GM12878 (cell line): ENCODE data around the gene CHIA. TPM values are rescaled to one million over a fixed set of nuclear protein-coding genes. Genes with fewer than 3 reads are reported as not detected.

Experiments
- ATAC-seq: fragments of 200-7000 bp; cut with Tn5 transposase; 3 replicates; pipeline ENCODE4 v1.9.1; 2020; ENCODE audit warnings: mild to moderate bottlenecking, moderate library complexity
- BruUV-seq: library from RNA; stranded (reverse); fragments of 400-500 nt; replicated peaks from 2 replicates; lab custom pipeline; 2021; lab: Mats Ljungman, UMichigan
- CTCF ChIA-PET: fragments of 300-600 bp; sonication (Branson Sonifier 250); formaldehyde crosslinking; extraction: SDS; loops from one replicate; lab custom pipeline; 2021; ENCODE audit warnings: inconsistent platforms; lab: Yijun Ruan, JAX
- POLR2A ChIA-PET: fragments of 350-600 bp; formaldehyde crosslinking; extraction: SDS; loops from one replicate; lab custom pipeline; 2021; ENCODE audit warnings: inconsistent platforms; lab: Charles Lee
- RAD21 ChIA-PET: fragments of 300-600 bp; sonication (Branson Sonifier 250); formaldehyde crosslinking; loops from one replicate; lab custom pipeline; 2023; ENCODE audit warnings: antibody characterized with exemption; ENCODE audit not compliant: unreplicated experiment; lab: Charles Lee
- SMC1A ChIA-PET: fragments of 300-600 bp; sonication (Branson Sonifier 250); formaldehyde crosslinking; loops from one replicate; lab custom pipeline; 2023; ENCODE audit not compliant: unreplicated experiment, uncharacterized antibody; lab: Charles Lee
- DNase-seq: peaks from one replicate; pipeline ENCODE4 v3.0.0-alpha.2; 2011; ENCODE audit warnings: low read depth, low spot score
- FAIRE-seq: peaks from 3 replicates; lab custom pipeline; 2011; peaks lifted over from hg19 to GRCh38; lab: Jason Lieb, UNC
- H2AFZ ChIP-seq: 2 replicates; pipeline ENCODE4 v1.6.0; 2011; ENCODE audit warnings: low read depth, low read length, control low read depth; ENCODE audit not compliant: control insufficient read depth
- H3K27ac ChIP-seq: 2 replicates; pipeline ENCODE4 v1.5.1; 2011; ENCODE audit warnings: control low read depth; ENCODE audit not compliant: control insufficient read depth, insufficient read depth
- H3K27me3 ChIP-seq, 2 experiments: replicated peaks in 1 of 2; 2 replicates each; pipeline versions ENCODE4 v1.6.0 to v1.6.1; 2011; ENCODE audit warnings: low read length in 1 of 2; ENCODE audit not compliant: control insufficient read depth in 2 of 2, insufficient read depth in 2 of 2
- H3K36me3 ChIP-seq, 2 experiments: 2 replicates each; pipeline ENCODE4 v1.5.1; 2011; ENCODE audit warnings: low read length in 1 of 2; ENCODE audit not compliant: control insufficient read depth in 2 of 2, insufficient read depth in 2 of 2
- H3K4me1 ChIP-seq: 2 replicates; pipeline ENCODE4 v1.6.1; 2011; ENCODE audit warnings: mild to moderate bottlenecking, low read length, moderate library complexity, mixed read lengths; ENCODE audit not compliant: control insufficient read depth, insufficient read depth
- H3K4me2 ChIP-seq: 2 replicates; pipeline ENCODE4 v1.6.0; 2011; ENCODE audit warnings: control low read depth; ENCODE audit not compliant: control insufficient read depth, insufficient read depth
- H3K4me3 ChIP-seq: fragments of 200-600 bp; sonication (generic); 2 replicates; pipeline ENCODE4 v1.5.1; 2016
- H3K79me2 ChIP-seq: 2 replicates; pipeline ENCODE4 v1.6.0; 2011; ENCODE audit warnings: low read length; ENCODE audit not compliant: control insufficient read depth, insufficient read depth
- H3K9ac ChIP-seq: 2 replicates; pipeline ENCODE4 v1.8.0; 2011; ENCODE audit warnings: low read length, control low read depth, mixed read lengths; ENCODE audit not compliant: control insufficient read depth, insufficient read depth
- H3K9me3 ChIP-seq: replicated peaks from 3 replicates; pipeline ENCODE4 v1.5.1; 2011; ENCODE audit warnings: mild to moderate bottlenecking, low read length; ENCODE audit not compliant: control insufficient read depth, insufficient read depth
- H4K20me1 ChIP-seq: 2 replicates; pipeline ENCODE4 v1.6.0; 2011; ENCODE audit not compliant: control insufficient read depth, insufficient read depth
- ATF7 ChIP-seq: fragments of 450-650 bp; IDR thresholded peaks from 2 replicates; pipeline ENCODE4 v1.6.1; 2016; ENCODE audit warnings: low read depth, mild to moderate bottlenecking
- EGR1 ChIP-seq, 2 experiments: IDR thresholded peaks; 1 replicate in 1 of 2; 2 replicates in 1 of 2; pipeline ENCODE4 v1.6.1; 2011 to 2012; ENCODE audit warnings: low read depth in 2 of 2, low read length in 2 of 2, borderline replicate concordance in 1 of 2, mild to moderate bottlenecking in 1 of 2, moderate library complexity in 1 of 2
- FOS ChIP-seq: IDR thresholded peaks from 3 replicates; pipeline ENCODE4 v1.6.1; 2011; ENCODE audit warnings: borderline replicate concordance; ENCODE audit not compliant: insufficient read length; ENCODE audit errors: extremely low read depth
- HCFC1 ChIP-seq: fragments of 150-350 bp; IDR thresholded peaks from 2 replicates; pipeline ENCODE4 v1.6.1; 2014; ENCODE audit warnings: low read length
- KAT2A ChIP-seq: conservative IDR thresholded peaks from 2 replicates; pipeline ENCODE4 v1.6.1; 2011; ENCODE audit warnings: low read depth, low read length; ENCODE audit not compliant: control insufficient read depth
- KLF5 ChIP-seq: fragments of 450-650 bp; IDR thresholded peaks from 2 replicates; pipeline ENCODE4 v1.6.1; 2014; ENCODE audit warnings: mild to moderate bottlenecking; ENCODE audit not compliant: partially characterized antibody
- LARP7 ChIP-seq: fragments of 450-650 bp; IDR thresholded peaks from 2 replicates; pipeline ENCODE4 v1.6.1; 2017; ENCODE audit warnings: mild to moderate bottlenecking
- MEF2A ChIP-seq: IDR thresholded peaks from 2 replicates; pipeline ENCODE4 v1.6.1; 2011; ENCODE audit warnings: low read depth, mild to moderate bottlenecking, low read length, moderate library complexity; ENCODE audit not compliant: insufficient read depth
- NBN ChIP-seq: fragments of 450-650 bp; IDR thresholded peaks from 2 replicates; pipeline ENCODE4 v1.6.1; 2016
- NFXL1 ChIP-seq: fragments of 450-650 bp; IDR thresholded peaks from 2 replicates; pipeline ENCODE4 v1.6.1; 2017; ENCODE audit warnings: antibody characterized with exemption, mild to moderate bottlenecking, borderline replicate concordance
- PML ChIP-seq: IDR thresholded peaks from 2 replicates; pipeline ENCODE4 v1.6.1; 2012; ENCODE audit warnings: low read length, inconsistent platforms
- POLR2AphosphoS5 ChIP-seq: IDR thresholded peaks from 2 replicates; pipeline ENCODE4 v1.6.1; 2011; ENCODE audit warnings: mild to moderate bottlenecking, low read length, inconsistent platforms
- RFX5 ChIP-seq: IDR thresholded peaks from 2 replicates; pipeline ENCODE4 v1.6.1; 2011; ENCODE audit warnings: low read depth, low read length, improper control_type of control experiment
- SIX5 ChIP-seq: IDR thresholded peaks from 2 replicates; pipeline ENCODE4 v1.6.1; 2011; ENCODE audit warnings: mild to moderate bottlenecking, low read depth, low read length, moderate library complexity; ENCODE audit not compliant: severe bottlenecking
- TCF7 ChIP-seq: IDR thresholded peaks from 2 replicates; pipeline ENCODE4 v1.6.1; 2014; ENCODE audit warnings: antibody characterized with exemption, borderline replicate concordance
- YBX1 ChIP-seq: fragments of 450-650 bp; IDR thresholded peaks from 2 replicates; pipeline ENCODE4 v1.6.1; 2016; ENCODE audit warnings: antibody characterized with exemption
- in situ Hi-C: fragments of 300-500 bp; cut with MboI; formaldehyde crosslinking; loops from 9 replicates; pipeline ENCODE4 v1.14.3; 2018; ENCODE audit warnings: mixed read lengths
- intact Hi-C: fragments of 100-400 bp; cut with micrococcal nuclease; formaldehyde crosslinking; loops from one replicate; pipeline ENCODE4 v1.14.2; 2022; ENCODE audit not compliant: unreplicated experiment
- polyA plus RNA-seq, 11 experiments: library from polyadenylated mRNA; depleted of rRNA in 4 of 11; unstranded in 6 of 11; stranded (reverse) in 5 of 11; fragments of >200 nt; fragmentation: Nextera tagmentation in 4 of 11; fragmentation: Illumina TruSeq in 1 of 11; extraction: Ambion mirVana in 4 of 11; extraction: Trizol in 1 of 11; gene quantifications; 1 replicate in 1 of 11; 2 replicates in 10 of 11; pipeline versions ENCODE4 v1.2.1 to v1.2.3, GENCODE V29; 2011 to 2016; ENCODE audit warnings: inconsistent platforms in 2 of 11, missing spikeins in 2 of 11, low read depth in 1 of 11
- total RNA-seq, 4 experiments: library from RNA; depleted of rRNA in 3 of 4; stranded (reverse); fragments of >200 nt in 3 of 4; fragmentation: Illumina TruSeq in 1 of 4; extraction: Trizol in 1 of 4; gene quantifications; 2 replicates each; pipeline versions ENCODE4 v1.2.1 to v1.2.3, GENCODE V29; 2013 to 2021
- TF ChIP-seq, protein P1 (sequence below): IDR thresholded peaks from 2 replicates; pipeline ENCODE4 v1.6.1; 2012; ENCODE audit warnings: low read depth, low read length, improper control_type of control experiment
- TF ChIP-seq, protein P2 (sequence below): fragments of 450-650 bp; IDR thresholded peaks from 2 replicates; pipeline ENCODE4 v1.6.1; 2017; ENCODE audit warnings: borderline replicate concordance
- TF ChIP-seq, protein P3 (sequence below): fragments of 150-350 bp; IDR thresholded peaks from 2 replicates; pipeline ENCODE4 v1.6.1; 2014; ENCODE audit warnings: mild to moderate bottlenecking, low read depth, low read length

The CHIA gene
- total and polyA plus RNA-seq, 10 of the 15 experiments (the other 5 are each of a cell fraction or from before 2014, with no cell fraction given) = 0.21 TPM; not detected in 9

DNA sequence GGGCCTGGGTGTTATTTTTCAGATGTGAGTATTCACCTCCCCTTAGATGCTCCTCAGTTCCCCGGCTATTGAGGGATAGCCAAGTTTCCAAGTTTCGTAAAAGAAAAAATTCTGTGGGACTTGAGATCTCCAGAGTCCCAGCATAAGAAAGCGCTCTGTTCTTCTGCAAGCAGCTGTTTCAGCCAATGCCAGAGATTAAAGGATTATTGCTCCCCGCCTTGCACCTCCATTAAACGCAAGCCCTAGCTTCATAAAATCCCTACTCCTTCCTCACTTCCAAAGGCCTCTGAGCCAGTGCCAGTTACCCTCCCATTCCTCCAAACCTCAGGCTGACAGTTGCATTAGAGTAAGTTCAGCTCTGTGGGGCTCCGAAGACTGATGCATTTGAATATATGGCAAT is 56.4 kb downstream of the CHIA start (continued):
- TF ChIP-seq KLF5 (no peak), RFX5 (no peak), SIX5 (no peak), HCFC1 (no peak)

DNA sequence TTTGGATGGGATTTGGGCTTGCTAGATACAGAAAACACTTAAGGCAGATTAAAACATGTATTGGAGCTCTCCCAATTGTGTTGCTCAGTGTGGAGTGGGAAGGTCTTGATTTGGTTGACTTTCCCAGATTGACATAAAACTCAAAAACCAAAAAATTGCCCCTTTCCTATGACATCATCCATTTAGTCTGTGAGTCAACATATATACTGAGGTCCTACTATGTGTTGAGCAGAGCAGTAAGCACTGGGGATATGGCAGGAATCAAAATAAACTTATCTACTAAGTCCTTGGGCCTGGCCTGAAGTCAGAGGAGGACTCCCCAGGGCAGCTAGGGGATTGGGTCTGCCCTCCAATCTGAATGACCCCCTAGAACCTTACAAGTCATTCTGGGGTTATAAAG is 61.0 kb downstream of the CHIA start:
- H4K20me1 ChIP-seq = no peaks in the 10 kb centered on the region
- ChIA-PET CTCF (no interaction called here), POLR2A (no interaction called here), RAD21 (interaction anchor here (1.5 kb wide), 1 partner anchor 129 kb away, joined by 3 read pairs; no protein-coding TSS in a partner anchor), SMC1A (no interaction called here)
- no peaks in the 10 kb centered on the region for H3K4me1 ChIP-seq
- in situ Hi-C loops = no loop called here
- H3K4me2 ChIP-seq = no peak overlapping the region
- DNase-seq = no peak
- intact Hi-C loops = no loop called here
- H3K9ac ChIP-seq = no peak overlapping the region
- ATAC-seq = no peak
- no TSS peak for BruUV-seq
- no peaks in the 10 kb centered on the region for H3K9me3 ChIP-seq
- no peak overlapping the region for H3K27ac ChIP-seq
- no peak overlapping the region for H2AFZ ChIP-seq
- H3K36me3 ChIP-seq = no peaks in the 10 kb centered on the region
- FAIRE-seq = no peak
- no peak overlapping the region for H3K4me3 ChIP-seq
- no peaks in the 10 kb centered on the region for H3K27me3 ChIP-seq
- H3K79me2 ChIP-seq = no peaks in the 10 kb centered on the region
- TF ChIP-seq LARP7 (no peak), ATF7 (no peak), FOS (no peak), PML (no peak), KAT2A (no peak), NFXL1 (no peak), YBX1 (no peak), EGR1 (IDR thresholded peaks at IDR 0.05; ENCODE audit: borderline replicate concordance in 1 of 2, low read depth in 2 of 2, low read length in 2 of 2) (no peak), POLR2AphosphoS5 (no peak), MEF2A (no peak), TCF7 (no peak), NBN (no peak)
- TF ChIP-seq, protein P1, sequence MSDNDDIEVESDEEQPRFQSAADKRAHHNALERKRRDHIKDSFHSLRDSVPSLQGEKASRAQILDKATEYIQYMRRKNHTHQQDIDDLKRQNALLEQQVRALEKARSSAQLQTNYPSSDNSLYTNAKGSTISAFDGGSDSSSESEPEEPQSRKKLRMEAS = no peak
- TF ChIP-seq, protein P2, sequence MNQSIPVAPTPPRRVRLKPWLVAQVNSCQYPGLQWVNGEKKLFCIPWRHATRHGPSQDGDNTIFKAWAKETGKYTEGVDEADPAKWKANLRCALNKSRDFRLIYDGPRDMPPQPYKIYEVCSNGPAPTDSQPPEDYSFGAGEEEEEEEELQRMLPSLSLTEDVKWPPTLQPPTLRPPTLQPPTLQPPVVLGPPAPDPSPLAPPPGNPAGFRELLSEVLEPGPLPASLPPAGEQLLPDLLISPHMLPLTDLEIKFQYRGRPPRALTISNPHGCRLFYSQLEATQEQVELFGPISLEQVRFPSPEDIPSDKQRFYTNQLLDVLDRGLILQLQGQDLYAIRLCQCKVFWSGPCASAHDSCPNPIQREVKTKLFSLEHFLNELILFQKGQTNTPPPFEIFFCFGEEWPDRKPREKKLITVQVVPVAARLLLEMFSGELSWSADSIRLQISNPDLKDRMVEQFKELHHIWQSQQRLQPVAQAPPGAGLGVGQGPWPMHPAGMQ = no peak
- TF ChIP-seq, protein P3, sequence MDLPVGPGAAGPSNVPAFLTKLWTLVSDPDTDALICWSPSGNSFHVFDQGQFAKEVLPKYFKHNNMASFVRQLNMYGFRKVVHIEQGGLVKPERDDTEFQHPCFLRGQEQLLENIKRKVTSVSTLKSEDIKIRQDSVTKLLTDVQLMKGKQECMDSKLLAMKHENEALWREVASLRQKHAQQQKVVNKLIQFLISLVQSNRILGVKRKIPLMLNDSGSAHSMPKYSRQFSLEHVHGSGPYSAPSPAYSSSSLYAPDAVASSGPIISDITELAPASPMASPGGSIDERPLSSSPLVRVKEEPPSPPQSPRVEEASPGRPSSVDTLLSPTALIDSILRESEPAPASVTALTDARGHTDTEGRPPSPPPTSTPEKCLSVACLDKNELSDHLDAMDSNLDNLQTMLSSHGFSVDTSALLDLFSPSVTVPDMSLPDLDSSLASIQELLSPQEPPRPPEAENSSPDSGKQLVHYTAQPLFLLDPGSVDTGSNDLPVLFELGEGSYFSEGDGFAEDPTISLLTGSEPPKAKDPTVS = no peak
